DOHH2 (cell line): Measurements from ENCODE around the gene SNX19.

ENCODE experiments used
- CTCF ChIP-seq: fragments of 200-600 bp; sonication (generic); IDR thresholded peaks from one replicate; pipeline ENCODE4 v1.5.1; 2014; ENCODE audit warnings: antibody characterized with exemption, mild to moderate bottlenecking, low read depth, low read length; ENCODE audit not compliant: poor library complexity, severe bottlenecking
- EZH2phosphoT487 ChIP-seq: fragments of 200-600 bp; sonication (generic); IDR thresholded peaks from 2 replicates; pipeline ENCODE4 v1.6.1; 2017; ENCODE audit warnings: borderline replicate concordance, mild to moderate bottlenecking, antibody characterized with exemption, low read length, moderate library complexity, mixed read lengths

GRCh38 chr11:130947058-130947457 lies 30.8 kb upstream of the SNX19 start:
- TF ChIP-seq CTCF = no peak
- no peak for TF ChIP-seq EZH2phosphoT487
